GM10266 (cell line): Measurements from ENCODE around the gene RASAL2.

Experiments
- DNase-seq: peaks from one replicate; pipeline ENCODE4 v3.0.0; 2012; ENCODE audit errors: extremely low spot score
- CTCF ChIP-seq: IDR thresholded peaks from 2 replicates; pipeline ENCODE4 v1.5.1; 2012; ENCODE audit warnings: mild to moderate bottlenecking, low read depth; ENCODE audit not compliant: control insufficient read depth, insufficient read depth; ENCODE audit errors: missing control alignments

The RASAL2 gene

GRCh38 chr1:178271471-178271870, 177.6 kb downstream of the RASAL2 start:
- TF ChIP-seq CTCF, result no peak
- DNase-seq, result no peak

DNA sequence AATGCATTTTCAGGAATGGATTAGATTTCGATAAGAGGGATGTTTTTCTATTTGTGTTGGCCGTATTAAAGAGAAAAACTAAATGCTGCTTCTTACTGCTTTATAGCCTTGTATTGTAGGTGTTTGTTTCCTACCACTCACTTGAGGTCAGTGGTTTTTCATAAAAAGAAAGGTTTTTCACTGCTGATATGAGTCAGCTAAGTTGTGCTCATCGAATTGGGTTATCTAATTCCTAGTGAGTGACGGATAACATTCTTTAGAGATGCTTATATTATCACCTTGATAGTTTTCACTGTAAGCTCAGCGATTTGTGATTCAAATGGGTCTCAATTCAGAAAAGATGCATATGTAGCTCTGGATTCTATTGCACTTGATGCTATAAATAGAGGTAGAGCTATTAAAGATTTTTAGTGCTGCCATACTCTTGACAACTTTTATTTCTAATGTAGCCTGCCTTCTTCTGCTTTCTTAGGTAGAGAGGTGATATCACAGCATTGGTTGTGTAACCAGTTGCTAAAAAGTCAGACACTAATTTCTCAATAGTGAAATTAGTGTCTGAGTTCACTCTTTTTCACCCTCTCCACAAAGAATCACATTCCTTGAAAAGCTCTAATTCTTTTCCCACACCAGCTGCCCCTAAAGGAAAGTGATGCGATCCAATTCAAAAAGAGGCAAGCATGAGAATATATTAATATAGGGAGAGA, 180.0 kb downstream of the RASAL2 start:
- no peak for TF ChIP-seq CTCF
- DNase-seq, result no peak

DNA sequence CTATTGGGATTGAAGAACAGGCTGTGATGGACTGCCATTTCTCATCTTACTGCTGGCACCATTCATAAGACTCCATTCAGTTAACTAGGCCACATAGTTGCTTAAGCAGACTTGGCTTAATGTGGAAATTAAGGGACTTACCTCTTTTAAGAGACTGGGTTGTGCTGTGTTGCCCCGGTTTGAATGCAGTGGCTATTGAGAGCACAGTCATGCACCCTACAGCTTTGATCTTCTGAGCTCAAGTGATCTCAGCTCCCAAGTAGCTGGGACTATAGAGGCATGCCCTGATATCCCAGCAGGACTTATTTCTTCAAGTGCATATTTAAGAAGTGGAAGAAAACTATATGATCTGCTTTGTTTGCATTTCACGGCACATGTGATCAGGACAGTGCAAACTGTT, 181.1 kb downstream of the RASAL2 start:
- TF ChIP-seq CTCF, result no peak
- no peak for DNase-seq

DNA sequence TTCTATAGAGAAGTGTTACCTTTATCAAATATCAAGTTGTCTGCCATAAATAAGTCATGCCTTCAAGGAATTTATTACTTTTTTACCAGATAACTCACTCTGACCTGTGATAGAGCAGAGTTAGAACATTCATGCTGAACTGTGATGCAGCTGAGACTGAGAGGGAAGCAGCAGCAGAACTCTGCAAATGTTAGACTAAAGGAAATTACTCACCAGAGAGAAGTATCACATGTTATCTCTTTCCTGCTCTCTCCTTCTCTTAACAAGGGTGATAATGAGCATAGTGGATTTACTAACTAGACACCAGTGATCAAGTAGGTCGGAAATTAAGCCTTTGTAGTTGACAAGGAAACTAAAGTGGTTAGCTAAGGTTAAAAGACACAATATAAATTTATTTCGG, 181.6 kb downstream of the RASAL2 start:
- no peak for DNase-seq
- TF ChIP-seq CTCF, result no peak

DNA sequence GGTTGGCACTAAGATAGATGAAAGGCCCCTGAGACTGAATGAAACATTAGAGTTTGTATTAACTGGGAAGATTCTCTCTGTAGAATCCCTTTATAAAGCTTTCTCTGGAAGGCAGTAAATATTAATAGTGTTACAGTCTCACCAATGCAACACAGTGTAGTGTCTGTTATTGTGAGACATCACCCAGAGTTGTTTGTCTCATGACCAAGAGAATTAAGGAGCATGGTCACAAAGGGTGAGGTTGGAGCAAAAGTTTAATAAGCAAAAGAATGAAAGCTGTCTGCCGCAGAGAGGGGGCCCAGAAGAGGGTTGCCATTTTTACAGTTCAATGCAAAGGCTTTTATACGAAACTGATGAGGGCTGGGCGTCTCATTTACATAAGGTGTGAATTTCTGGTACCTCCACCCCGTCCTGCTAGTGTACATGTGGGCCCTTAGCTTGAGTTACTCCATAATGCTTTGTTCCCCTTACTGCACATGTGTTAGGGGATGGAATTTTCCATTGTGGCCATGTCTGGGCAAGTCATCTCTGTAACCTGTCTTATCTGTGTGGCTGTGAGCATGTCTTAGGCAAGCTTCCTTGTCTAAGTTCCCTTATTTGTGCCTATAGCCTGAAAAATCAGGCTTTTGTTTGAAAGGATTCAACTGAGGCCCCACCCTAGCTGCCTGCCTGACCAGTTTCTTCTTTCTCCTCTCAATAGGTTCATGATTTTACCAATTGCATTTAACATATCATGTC, 184.1 kb downstream of the RASAL2 start:
- no peak for TF ChIP-seq CTCF
- no peak for DNase-seq

- no peak for TF ChIP-seq CTCF
- no peak for DNase-seq
Observed at GRCh38 chr1:178278916-178279686, 185.2 kb downstream of the RASAL2 start.
